Left forelimb (tissue), 1 donor: ENCODE data around the gene MYL6.
A peak's percentile ranks its signal among the peaks of the same experiment; 100 is the strongest.

Experiments used
- DNase-seq: peaks from one replicate; pipeline ENCODE4 v3.0.0-alpha.2; 2018; ENCODE audit warnings: low spot score

Gene MYL6

DNA sequence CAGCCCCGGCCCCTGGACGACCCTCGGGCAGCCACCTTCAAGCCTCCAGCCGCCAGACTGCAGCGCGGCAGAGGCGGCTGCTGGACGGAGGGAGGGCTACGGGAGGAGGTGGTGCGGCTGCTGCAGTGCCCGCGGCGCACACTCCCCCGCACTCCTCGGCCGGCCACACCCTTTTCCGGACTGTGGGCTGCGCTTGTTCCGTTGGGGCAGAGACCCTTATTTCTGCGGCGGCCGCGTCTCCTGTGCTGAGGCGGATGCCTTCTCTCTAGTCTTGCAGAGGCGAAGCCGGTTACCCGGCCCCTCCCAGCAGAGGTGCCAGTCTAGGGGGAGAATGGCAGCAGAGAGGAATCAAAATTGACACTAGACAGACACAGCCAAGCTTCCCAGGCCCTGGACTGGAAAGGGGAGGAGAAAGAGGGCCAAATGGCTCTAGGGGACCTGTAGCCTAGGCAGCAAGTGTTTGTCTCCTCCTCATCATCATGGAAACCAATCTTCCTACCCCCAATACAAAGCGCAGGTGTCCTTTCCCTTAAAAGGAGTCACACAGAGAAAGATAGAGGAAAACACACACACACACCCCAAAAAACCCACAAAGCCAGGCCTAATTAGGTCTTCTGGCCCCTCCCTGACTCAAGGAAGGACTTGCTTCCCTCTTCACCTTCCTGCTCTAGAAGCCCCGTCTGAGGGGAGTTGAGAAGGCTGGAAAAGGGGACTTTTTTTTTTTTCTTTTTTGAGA lies 28.8 kb upstream of the MYL6 start:
- no peak for DNase-seq

GRCh38 chr12:56129942-56130495 lies 28.1 kb upstream of the MYL6 start:
- DNase-seq: no peak

- no peak for DNase-seq
These were observed 27.3 kb upstream of the MYL6 start for GRCh38 chr12:56130876-56131275.

- no peak for DNase-seq
These were observed 23.3 kb upstream of the MYL6 start for GRCh38 chr12:56134897-56135296.

GRCh38 chr12:56137853-56138571 lies 20.1 kb upstream of the MYL6 start:
- DNase-seq: no peak

DNA sequence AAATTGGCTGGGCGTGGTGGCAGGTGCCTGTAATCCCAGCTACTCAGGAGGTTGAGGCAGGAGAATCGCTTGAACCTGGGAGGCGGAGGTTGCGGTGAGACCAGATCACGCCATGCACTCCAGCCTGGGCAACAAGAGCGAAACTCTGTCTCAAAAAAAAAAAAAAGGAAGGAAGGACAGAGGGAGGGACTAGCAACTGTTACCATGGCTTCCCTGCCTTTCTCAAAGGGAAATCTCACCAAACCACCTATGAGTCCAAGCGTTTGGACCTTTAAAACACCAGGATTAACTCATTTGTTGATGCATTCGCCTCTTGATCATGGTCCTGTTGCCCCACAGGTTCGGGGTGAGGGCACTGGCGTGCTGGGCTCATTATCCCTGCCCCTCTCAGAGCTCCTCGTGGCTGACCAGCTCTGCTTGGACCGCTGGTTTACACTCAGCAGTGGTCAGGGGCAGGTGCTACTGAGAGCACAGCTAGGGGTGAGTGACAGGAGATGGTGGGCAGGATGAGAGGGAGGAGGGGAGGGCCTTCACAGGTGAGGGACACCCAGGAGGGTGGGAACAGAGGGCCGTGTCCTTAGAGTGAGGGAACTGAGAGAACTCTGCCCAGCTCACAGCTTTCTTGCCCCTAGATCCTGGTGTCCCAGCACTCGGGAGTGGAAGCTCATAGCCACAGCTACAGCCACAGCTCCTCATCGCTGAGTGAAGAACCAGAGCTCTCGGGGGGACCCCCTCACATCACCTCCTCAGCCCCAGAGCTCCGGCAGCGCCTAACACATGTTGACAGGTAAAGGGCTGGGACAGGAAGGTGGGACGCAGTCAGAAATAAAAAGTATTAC lies 16.0 kb upstream of the MYL6 start:
- no peak for DNase-seq

DNA sequence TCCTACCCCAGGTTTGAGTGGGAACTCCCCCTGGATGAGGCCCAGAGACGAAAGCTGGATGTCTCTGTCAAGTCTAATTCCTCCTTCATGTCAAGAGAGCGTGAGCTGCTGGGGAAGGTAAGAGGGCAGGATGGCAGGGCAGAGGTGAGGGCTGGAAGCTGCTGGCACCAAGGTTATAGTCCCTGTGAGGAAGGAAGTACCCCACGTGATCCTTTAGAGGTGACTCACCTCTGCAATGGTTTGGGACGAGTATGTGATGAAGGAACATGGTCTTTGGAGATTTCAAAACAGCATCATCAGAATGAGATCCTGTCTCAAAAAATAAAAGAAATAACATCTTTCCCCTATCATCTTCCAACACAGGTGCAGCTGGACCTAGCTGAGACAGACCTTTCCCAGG lies 14.9 kb upstream of the MYL6 start:
- no peak for DNase-seq

GRCh38 chr12:56143870-56144269 lies 14.3 kb upstream of the MYL6 start:
- DNase-seq: no peak

- no peak for DNase-seq
These were observed 12.9 kb upstream of the MYL6 start for GRCh38 chr12:56145217-56145616.

- no peak for DNase-seq
These were observed 11.4 kb upstream of the MYL6 start for GRCh38 chr12:56146492-56147460.

GRCh38 chr12:56150563-56150962 lies 7.6 kb upstream of the MYL6 start:
- no peak for DNase-seq

DNA sequence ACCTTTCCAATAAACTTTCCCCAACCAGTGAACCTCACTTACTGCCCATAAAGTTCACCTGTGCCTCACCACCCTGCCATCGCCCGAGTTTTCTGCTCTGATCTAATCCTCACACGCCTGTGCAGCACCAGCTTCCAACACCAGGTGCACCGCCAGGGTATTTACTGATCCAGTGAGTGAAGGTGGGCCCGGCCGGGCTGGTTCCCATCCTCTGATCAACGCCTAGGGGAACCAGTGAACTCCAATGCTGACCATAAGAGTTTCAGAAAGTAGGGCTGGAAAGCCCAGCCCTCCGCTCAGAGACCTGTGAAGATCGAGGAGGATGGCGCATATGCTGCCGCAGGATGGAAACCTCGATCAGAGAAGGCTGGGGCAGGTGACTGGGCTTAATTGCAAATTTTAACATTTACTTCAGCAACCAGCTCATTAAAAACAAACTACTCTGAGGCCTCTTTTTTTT lies 6.5 kb upstream of the MYL6 start:
- no peak for DNase-seq

- DNase-seq: peak; percentile 96
These were observed 5.9 kb upstream of the MYL6 start, which contains the start of gene MYL6B for GRCh38 chr12:56152132-56152755. MYL6B (plus strand) TSS chr12:56152587; CDS start chr12:56153919, 1,332 bp downstream.

DNA sequence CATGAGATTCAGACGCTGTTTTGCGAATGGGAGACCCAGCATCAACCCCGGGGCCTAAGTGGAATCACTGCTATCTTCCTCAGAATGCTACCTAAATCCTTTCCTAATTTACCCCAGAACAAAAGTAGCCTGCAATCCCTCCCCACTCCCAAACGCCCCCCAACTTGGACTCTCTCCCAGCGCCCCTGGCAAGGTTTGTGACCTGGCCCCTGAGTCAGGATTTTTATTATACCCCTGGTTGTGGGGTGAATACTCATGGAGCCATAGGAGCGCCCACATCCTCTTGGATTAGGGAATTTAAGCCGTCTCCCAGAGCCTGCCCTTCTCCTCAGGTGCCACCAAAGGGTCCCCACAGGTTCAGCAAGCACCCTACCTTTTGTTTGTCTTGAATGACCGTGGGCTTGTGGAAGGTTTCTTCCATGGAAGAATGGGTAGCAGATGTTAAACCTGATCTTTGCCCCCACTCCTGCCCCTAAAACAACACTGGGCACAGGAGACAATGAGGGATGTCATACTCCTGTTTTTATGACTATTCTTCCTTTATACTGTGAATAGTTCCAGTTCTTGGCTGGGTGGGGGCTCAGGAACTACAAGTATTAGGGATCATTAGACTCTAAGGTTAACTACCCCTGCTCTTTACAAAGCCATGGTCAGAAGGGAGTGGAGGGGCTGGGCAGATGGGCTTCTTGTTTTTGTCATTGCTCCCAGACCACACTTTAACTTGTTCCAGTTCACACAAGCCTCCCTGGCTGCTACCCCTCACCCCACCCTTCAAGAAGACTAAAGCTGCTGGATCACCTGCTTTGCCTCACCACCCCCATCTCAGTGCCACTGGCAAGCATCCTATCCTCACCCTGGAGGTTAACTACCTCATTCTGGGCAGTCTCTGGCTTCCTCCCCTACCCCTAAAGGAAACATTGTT lies 5.1 kb upstream of the MYL6 start:
- DNase-seq: no peak

DNA sequence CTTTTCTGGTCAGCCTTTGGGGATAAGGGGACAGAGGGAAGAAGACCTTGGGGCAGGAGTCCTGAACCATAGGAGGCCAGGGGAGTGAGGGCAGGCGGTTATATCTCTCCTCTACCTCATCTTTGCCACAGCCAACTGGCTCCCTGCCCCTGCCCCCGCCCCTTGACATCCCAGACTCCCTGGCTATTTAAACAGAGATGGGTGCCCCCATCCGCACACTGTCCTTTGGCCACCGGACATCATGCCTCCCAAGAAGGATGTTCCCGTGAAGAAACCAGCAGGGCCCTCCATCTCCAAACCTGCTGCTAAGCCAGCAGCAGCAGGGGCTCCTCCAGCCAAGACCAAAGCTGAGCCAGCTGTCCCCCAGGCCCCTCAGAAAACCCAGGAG lies 4.5 kb upstream of the MYL6 start:
- DNase-seq: no peak

DNA sequence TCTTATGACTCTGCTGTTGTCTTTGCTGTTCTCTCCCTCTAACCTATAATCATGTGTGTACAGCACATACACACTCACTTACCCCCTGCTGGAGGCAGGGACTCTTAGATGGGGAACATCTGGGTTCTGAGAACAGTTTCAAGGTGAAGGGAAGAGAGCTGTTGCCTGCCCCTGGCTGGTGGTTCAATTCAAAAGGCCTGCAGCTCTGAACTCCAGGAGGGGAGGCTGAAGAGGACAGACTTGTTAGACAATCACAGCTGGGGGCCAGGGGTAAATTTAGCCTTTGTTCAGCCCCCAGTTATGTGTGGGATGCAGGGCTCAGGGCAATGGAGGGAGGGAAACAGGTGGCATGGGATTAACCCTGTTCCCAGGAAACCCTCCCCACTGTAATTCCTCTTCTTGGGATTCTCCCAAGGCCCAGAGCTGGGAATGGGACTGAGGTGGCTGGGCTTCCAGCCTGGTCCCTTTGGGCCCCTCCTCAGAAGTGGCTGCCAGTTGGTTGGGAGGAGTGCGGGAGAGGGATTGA lies 3.9 kb upstream of the MYL6 start:
- no peak for DNase-seq

DNA sequence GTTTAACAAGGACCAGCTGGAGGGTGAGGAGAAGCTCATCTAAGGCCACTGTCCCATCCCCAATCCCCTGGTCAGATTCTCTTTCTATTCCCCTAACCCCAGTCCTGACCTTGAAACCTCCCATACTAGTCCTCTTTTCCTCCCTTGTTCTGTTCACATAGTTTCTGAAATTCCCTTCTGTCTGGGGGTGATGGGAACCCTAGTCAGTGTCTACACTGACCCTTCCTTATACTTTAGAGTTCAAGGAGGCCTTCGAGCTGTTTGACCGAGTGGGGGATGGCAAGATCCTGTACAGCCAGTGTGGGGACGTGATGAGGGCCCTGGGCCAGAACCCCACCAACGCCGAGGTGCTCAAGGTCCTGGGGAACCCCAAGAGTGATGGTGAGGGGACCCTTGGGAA lies 3.3 kb upstream of the MYL6 start:
- DNase-seq: no peak

DNA sequence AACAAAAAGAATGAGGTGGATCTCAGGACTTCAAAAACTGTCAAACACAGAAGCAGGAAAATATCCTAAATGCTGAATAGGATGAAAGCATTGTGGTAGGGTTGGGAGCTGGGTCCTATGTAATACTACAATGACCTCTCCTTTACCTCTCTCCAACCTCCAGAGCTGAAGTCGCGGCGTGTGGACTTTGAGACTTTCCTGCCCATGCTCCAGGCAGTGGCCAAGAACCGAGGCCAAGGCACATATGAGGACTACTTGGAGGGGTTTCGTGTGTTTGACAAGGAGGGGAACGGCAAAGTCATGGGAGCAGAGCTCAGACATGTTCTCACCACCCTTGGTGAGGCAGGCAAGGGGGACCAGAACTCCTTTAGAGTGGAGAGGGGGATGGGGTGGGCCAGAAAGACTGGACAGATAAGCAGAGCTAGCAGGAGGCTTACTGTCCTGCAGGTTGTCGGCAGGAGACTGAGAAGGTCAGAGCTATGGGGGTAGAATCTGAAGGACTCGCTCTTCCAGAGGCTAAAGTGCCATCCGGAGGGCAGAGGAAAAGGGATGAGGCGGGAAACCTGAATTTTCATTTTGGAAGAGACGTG lies 2.8 kb upstream of the MYL6 start:
- no peak for DNase-seq
